Parathyroid adenoma (tissue), 2 donors: ENCODE measurements around the gene TMEM125.
A peak's percentile ranks its signal among the peaks of the same experiment; 100 is the strongest.

Source experiments
- H2AFZ ChIP-seq: fragments of 300-600 bp; sonication (generic); one replicate; pipeline ENCODE4 v1.7.0; 2017; ENCODE audit warnings: antibody characterized with exemption, mild to moderate bottlenecking
- H3K27ac ChIP-seq: fragments of 300-600 bp; sonication (generic); one replicate; pipeline ENCODE4 v1.7.0; 2017
- H3K27me3 ChIP-seq: fragments of 300-600 bp; sonication (generic); one replicate; pipeline ENCODE4 v1.7.0; 2017; ENCODE audit warnings: low read length; ENCODE audit not compliant: control insufficient read depth, insufficient read depth
- H3K36me3 ChIP-seq: fragments of 300-600 bp; sonication (generic); one replicate; pipeline ENCODE4 v1.7.0; 2017; ENCODE audit warnings: low read length; ENCODE audit not compliant: control insufficient read depth, insufficient read depth
- H3K4me1 ChIP-seq: fragments of 300-600 bp; sonication (generic); one replicate; pipeline ENCODE4 v1.7.0; 2017; ENCODE audit warnings: control low read depth
- H3K4me2 ChIP-seq: fragments of 300-600 bp; sonication (generic); one replicate; pipeline ENCODE4 v1.7.0; 2017; ENCODE audit warnings: low read length
- H3K4me3 ChIP-seq: fragments of 300-600 bp; sonication (generic); one replicate; pipeline ENCODE4 v1.7.0; 2017; ENCODE audit warnings: low read depth, low read length
- H3K79me2 ChIP-seq: fragments of 300-600 bp; sonication (generic); one replicate; pipeline ENCODE4 v1.7.0; 2017; ENCODE audit warnings: control low read depth
- H3K9ac ChIP-seq: fragments of 300-600 bp; sonication (generic); one replicate; pipeline ENCODE4 v1.7.0; 2017; ENCODE audit warnings: mild to moderate bottlenecking
- H3K9me3 ChIP-seq: fragments of 300-600 bp; sonication (generic); one replicate; pipeline ENCODE4 v1.7.0; 2017; ENCODE audit warnings: low read length; ENCODE audit not compliant: control insufficient read depth
- CTCF ChIP-seq: fragments of 300-600 bp; sonication (generic); IDR thresholded peaks from one replicate; pipeline ENCODE4 v1.7.0; 2017; ENCODE audit warnings: antibody characterized with exemption, mild to moderate bottlenecking
- donor health status: primary hyperparathyroidism.

TMEM125 gene

DNA sequence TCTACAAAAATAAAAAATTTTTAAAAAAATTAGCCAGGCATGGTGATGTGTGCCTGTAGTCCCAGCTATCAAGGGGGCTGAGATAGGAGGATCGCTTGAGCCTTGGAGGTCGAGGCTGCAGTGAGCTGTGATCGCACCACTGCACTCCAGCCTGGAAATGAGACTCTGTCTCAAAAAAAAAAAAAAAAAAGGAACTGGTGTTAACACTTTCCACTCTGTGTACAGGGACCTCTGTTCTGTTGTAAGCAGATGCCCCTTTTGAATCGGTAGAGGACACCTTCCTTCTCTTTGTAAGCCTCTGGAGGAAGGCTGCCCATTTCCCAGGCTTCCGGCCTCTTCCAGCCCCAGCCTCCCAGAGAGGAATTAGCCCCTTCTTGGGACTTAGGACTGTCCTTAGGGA is 22.9 kb downstream of the TMEM125 start:
- H3K27me3 ChIP-seq, result no peaks in the 10 kb centered on the region
- no peaks in the 10 kb centered on the region for H3K4me1 ChIP-seq
- no peak overlapping the region for H3K4me3 ChIP-seq
- H3K79me2 ChIP-seq, result no peaks in the 10 kb centered on the region
- no peaks in the 10 kb centered on the region for H3K9me3 ChIP-seq
- H3K9ac ChIP-seq, result no peak overlapping the region
- no peak overlapping the region for H2AFZ ChIP-seq
- H3K27ac ChIP-seq, result no peak overlapping the region
- TF ChIP-seq CTCF, result no peak
- H3K4me2 ChIP-seq, result no peak overlapping the region
- no peaks in the 10 kb centered on the region for H3K36me3 ChIP-seq

- no peak for TF ChIP-seq CTCF
- H3K79me2 ChIP-seq, result no peaks in the 10 kb centered on the region
- H2AFZ ChIP-seq, result no peak overlapping the region
- no peak overlapping the region for H3K4me3 ChIP-seq
- no peak overlapping the region for H3K27ac ChIP-seq
- no peak overlapping the region for H3K9ac ChIP-seq
- H3K9me3 ChIP-seq, result no peaks in the 10 kb centered on the region
- no peak overlapping the region for H3K4me2 ChIP-seq
- H3K27me3 ChIP-seq, result no peaks in the 10 kb centered on the region
- no peaks in the 10 kb centered on the region for H3K4me1 ChIP-seq
- H3K36me3 ChIP-seq, result no peaks in the 10 kb centered on the region
Observed at GRCh38 chr1:43293176-43293575, 23.4 kb downstream of the TMEM125 start.

DNA sequence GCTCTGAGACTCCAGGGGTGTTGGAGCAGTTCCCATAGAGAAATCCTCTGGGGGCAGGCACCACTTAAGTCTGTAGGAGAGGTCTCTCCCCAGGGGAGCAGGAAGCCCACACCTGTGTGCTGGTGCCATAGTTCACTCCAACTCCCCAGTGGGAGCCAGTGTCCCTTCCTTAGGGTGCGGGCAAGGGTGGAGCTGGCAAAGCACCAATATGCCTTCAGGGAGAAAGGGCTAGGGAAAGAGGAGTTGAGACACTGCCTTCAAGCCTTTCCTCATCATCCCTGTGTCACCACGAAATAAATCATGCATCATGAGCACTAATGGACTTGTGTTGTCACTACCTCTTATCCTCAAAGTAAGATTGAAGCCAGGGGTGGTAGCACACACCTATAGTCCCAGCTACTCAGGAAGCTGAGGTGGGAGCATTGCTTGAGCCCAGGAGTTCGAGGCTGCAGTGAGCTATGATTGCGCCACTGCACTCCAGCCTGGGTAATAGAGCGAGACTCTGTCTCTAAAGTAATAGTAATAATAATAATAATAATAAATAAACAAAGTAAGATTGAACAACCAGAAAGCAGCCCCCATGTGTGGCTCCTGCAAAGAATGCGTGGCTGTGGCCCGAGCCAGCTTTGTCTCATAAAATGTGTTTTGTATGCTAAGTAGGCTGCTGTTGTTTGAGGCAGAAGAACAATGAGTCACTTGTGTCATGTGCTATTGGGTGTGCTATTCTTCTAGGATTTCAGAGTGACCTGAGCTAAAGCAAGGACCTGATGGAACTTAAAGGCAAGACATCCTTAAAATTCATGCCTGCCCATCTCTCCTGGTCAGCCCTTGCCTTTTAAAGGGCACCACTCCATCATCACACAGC is 24.3 kb downstream of the TMEM125 start:
- H2AFZ ChIP-seq, result no peak overlapping the region
- H3K9me3 ChIP-seq, result no peaks in the 10 kb centered on the region
- no peaks in the 10 kb centered on the region for H3K36me3 ChIP-seq
- no peaks in the 10 kb centered on the region for H3K4me1 ChIP-seq
- H3K79me2 ChIP-seq, result no peaks in the 10 kb centered on the region
- no peak overlapping the region for H3K4me3 ChIP-seq
- H3K9ac ChIP-seq, result no peak overlapping the region
- H3K27me3 ChIP-seq, result no peaks in the 10 kb centered on the region
- no peak overlapping the region for H3K27ac ChIP-seq
- no peak overlapping the region for H3K4me2 ChIP-seq
- no peak for TF ChIP-seq CTCF

DNA sequence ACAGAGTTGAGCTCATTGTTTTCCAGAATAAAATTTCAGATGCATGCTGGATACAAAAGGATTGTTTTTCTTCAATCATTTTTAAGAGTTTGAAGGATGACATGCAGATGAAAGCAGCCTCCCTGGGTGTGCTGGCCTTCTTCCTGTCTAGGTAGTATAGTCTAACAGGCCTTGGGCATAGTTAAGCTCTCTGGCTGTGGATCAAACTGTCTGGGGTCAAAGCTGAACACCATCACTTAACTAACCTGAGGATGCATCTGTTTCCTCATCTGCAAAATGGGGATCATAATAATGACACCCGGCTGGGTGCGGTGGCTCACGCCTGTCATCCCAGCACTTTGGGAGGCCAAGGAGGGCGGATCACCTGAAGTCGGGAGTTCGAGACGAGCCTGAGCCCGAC is 25.0 kb downstream of the TMEM125 start:
- no peak for TF ChIP-seq CTCF
- H3K9me3 ChIP-seq, result no peaks in the 10 kb centered on the region
- no peaks in the 10 kb centered on the region for H3K36me3 ChIP-seq
- H3K4me3 ChIP-seq, result no peak overlapping the region
- no peaks in the 10 kb centered on the region for H3K79me2 ChIP-seq
- H2AFZ ChIP-seq, result no peak overlapping the region
- H3K4me1 ChIP-seq, result no peaks in the 10 kb centered on the region
- H3K9ac ChIP-seq, result no peak overlapping the region
- H3K4me2 ChIP-seq, result no peak overlapping the region
- no peak overlapping the region for H3K27ac ChIP-seq
- no peaks in the 10 kb centered on the region for H3K27me3 ChIP-seq

DNA sequence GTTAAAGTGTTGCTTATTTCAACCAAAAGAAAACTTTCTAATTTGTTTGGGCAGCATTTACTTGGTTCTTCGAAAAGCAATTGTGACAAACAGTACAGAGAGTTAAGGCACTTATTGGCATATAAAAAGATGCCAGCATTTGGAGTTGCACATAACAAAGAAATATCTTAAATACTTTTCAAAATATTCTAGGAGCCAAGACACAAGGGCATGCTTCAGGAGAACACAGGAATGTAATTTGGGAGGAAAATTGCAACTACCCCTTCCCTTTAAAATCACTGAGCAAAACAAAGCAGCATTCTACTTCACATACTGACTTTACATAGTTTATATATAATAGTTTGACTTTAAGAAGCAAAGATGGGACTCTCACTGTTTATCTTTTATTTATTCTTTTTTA is 26.4 kb downstream of the TMEM125 start:
- no peak for TF ChIP-seq CTCF
- H3K4me1 ChIP-seq, result no peaks in the 10 kb centered on the region
- H3K27me3 ChIP-seq, result no peaks in the 10 kb centered on the region
- no peak overlapping the region for H3K4me3 ChIP-seq
- no peaks in the 10 kb centered on the region for H3K79me2 ChIP-seq
- no peak overlapping the region for H3K27ac ChIP-seq
- no peak overlapping the region for H2AFZ ChIP-seq
- no peak overlapping the region for H3K9ac ChIP-seq
- H3K4me2 ChIP-seq, result peak overlapping the region; percentile 17
- H3K9me3 ChIP-seq, result no peaks in the 10 kb centered on the region
- H3K36me3 ChIP-seq, result no peaks in the 10 kb centered on the region
